GM12801 (cell line): ENCODE results near the gene CRIP1.

Experiments
- CTCF ChIP-seq: IDR thresholded peaks from one replicate; pipeline ENCODE4 v1.5.1; 2011; ENCODE audit warnings: control low read depth; ENCODE audit not compliant: insufficient read length; ENCODE audit errors: extremely low read depth

Gene CRIP1

GRCh38 chr14:105464501-105464900, 22.2 kb upstream of the CRIP1 start:
- no peak for TF ChIP-seq CTCF

- no peak for TF ChIP-seq CTCF
Measured at GRCh38 chr14:105465209-105466031, 21.3 kb upstream of the CRIP1 start.

GRCh38 chr14:105466531-105467248, 20.0 kb upstream of the CRIP1 start:
- no peak for TF ChIP-seq CTCF

- no peak for TF ChIP-seq CTCF
Measured at GRCh38 chr14:105467249-105467941, 19.3 kb upstream of the CRIP1 start.

GRCh38 chr14:105467942-105468471, 18.7 kb upstream of the CRIP1 start:
- no peak for TF ChIP-seq CTCF

GRCh38 chr14:105468621-105469241, 18.0 kb upstream of the CRIP1 start:
- TF ChIP-seq CTCF: no peak
